A549 treated with AZD9567 at 1 μM for 4 hours (cell line): ENCODE measurements around the gene C3orf49. TPM values are rescaled to one million over a fixed set of nuclear protein-coding genes. Genes with fewer than 3 reads are reported as not detected.

Experiments used
- total RNA-seq: library from RNA; stranded (reverse); fragments of 200-300 nt; extraction: Qiagen RNA extraction; gene quantifications from 5 replicates; pipeline ENCODE4 v1.2.3, GENCODE V29; 2022; ENCODE audit not compliant: insufficient read depth

C3orf49 gene
- not detected in 5 replicates for total RNA-seq

GRCh38 chr3:63819151-63819398, at the start of gene C3orf49:
Gene C3orf49 (plus strand): TSS chr3:63819299. CDS start chr3:63819472, 173 bp downstream.

GRCh38 chr3:63863150-63864007, 44.3 kb downstream of the C3orf49 start, which contains the start of the genes ATXN7 and THOC7:
Gene ATXN7 (plus strand): TSS chr3:63863867. CDS start chr3:63912599, 48,732 bp downstream.
Gene THOC7 (minus strand): TSS chr3:63863805. CDS start chr3:63863790, 15 bp downstream.

Other genes with a start within 250 kb of the C3orf49 start
- gene SNTN, start 166.6 kb upstream of the C3orf49 start, total RNA-seq = not detected in 5 replicates
- gene THOC7, start 44.5 kb downstream of the C3orf49 start, total RNA-seq = 54.5 to 60.8 TPM (median 58.9 TPM) in 5 replicates
- 3.7 to 12.3 TPM (median 4.6 TPM) in 5 replicates for gene ATXN7, start 44.6 kb downstream of the C3orf49 start, total RNA-seq
- not detected in 5 replicates for gene SCAANT1, start 93.1 kb downstream of the C3orf49 start, total RNA-seq
- gene PSMD6, start 204.2 kb downstream of the C3orf49 start, total RNA-seq = 71.3 to 76.9 TPM (median 74.5 TPM) in 5 replicates